Measurements from ENCODE around the gene CATSPERB.
"Not testable (repeated sequence)": the region's sequence is repeated elsewhere in the genome, so short reads cannot be mapped to it uniquely, and the experiment has no call there.

CATSPERB gene

DNA sequence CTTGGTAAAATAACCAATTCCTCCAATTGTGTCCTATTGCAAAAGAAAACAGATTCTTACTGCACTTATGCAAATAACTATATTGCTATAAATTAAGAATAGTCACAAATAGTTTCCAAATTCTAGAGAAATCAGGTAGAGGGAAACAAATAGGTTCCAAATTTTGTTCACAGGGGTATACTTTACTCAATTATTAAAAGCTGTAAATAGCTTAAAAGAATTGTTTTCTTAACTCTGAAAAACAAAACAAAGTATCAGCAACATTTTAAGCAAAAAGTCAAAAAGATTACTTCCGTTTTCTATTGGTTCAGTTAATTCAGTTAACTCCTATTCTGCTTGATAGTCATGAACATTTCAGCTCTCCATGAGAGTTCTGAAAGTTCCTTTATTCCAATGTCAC is 136.2 kb downstream of the CATSPERB start:
- Histone ChIP-seq H3K36me3 (ENCODE audit: insufficient read depth, low read length) (no peaks in the 10 kb centered on the region), H3K79me2 (ENCODE audit: insufficient read depth, low read length) (no peaks in the 10 kb centered on the region), H3K4me3 (ENCODE audit: low read depth in 1 of 2, low read length in 2 of 2) (no peak overlapping the region), H2AFZ (ENCODE audit: low read depth, low read length) (no peak overlapping the region), H3K4me2 (ENCODE audit: insufficient read depth, low read length) (no peak overlapping the region), H3K27me3 (ENCODE audit: insufficient read depth, low read length, poor library complexity) (no peaks in the 10 kb centered on the region), H4K20me1 (ENCODE audit: insufficient read depth, low read length) (no peaks in the 10 kb centered on the region), H3K9ac (ENCODE audit: low read depth, low read length) (no peak overlapping the region), H3K27ac (ENCODE audit: low read length) (no peak overlapping the region), H3K4me1 (ENCODE audit: insufficient read depth, low read length) (no peaks in the 10 kb centered on the region), H3K9me3 (ENCODE audit: insufficient read depth, low read length, severe bottlenecking) (peaks cover 7% of the 10 kb centered on the region)
- ATAC-seq (ENCODE audit: insufficient read depth, low read depth) = no peak
- TF ChIP-seq, protein P1, sequence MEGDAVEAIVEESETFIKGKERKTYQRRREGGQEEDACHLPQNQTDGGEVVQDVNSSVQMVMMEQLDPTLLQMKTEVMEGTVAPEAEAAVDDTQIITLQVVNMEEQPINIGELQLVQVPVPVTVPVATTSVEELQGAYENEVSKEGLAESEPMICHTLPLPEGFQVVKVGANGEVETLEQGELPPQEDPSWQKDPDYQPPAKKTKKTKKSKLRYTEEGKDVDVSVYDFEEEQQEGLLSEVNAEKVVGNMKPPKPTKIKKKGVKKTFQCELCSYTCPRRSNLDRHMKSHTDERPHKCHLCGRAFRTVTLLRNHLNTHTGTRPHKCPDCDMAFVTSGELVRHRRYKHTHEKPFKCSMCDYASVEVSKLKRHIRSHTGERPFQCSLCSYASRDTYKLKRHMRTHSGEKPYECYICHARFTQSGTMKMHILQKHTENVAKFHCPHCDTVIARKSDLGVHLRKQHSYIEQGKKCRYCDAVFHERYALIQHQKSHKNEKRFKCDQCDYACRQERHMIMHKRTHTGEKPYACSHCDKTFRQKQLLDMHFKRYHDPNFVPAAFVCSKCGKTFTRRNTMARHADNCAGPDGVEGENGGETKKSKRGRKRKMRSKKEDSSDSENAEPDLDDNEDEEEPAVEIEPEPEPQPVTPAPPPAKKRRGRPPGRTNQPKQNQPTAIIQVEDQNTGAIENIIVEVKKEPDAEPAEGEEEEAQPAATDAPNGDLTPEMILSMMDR (IDR thresholded peaks at IDR 0.05; ENCODE audit: borderline replicate concordance, extremely low read depth, low read length, poor library complexity, severe bottlenecking) = no peak
- TF ChIP-seq EZH2 (IDR thresholded peaks at IDR 0.05; ENCODE audit: borderline replicate concordance, low read depth, low read length, severe bottlenecking) = no peak
- DNase-seq = no peak

DNA sequence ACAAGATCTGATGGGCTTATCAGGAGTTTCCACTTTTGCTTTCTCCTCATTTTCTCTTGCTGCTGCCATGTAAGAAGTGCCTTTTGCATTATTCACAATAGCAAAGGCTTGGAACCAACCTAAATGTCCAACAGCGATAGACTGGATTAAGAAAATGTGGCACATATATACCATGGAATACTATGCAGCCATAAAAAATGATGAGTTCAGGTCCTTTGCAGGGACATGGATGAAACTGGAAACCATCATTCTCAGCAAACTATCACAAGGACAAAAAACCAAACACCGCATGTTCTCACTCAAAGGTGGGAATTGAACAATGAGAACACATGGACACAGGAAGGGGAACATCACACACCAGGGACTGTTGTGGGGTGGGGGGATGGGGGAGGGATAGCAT is 137.9 kb downstream of the CATSPERB start:
- not testable (repeated sequence) for H3K4me1 ChIP-seq (ENCODE audit: insufficient read depth, low read length)

GRCh38 chr14:91586410-91586809 is 145.5 kb downstream of the CATSPERB start:
- DNase-seq = no peak
- Histone ChIP-seq H3K27me3 (ENCODE audit: insufficient read depth, low read length, poor library complexity) (no peaks in the 10 kb centered on the region), H3K4me2 (ENCODE audit: insufficient read depth, low read length) (no peak overlapping the region), H3K79me2 (ENCODE audit: insufficient read depth, low read length) (no peaks in the 10 kb centered on the region), H3K4me3 (ENCODE audit: low read depth in 1 of 2, low read length in 2 of 2) (no peak overlapping the region), H3K4me1 (ENCODE audit: insufficient read depth, low read length) (no peaks in the 10 kb centered on the region), H3K9me3 (ENCODE audit: insufficient read depth, low read length, severe bottlenecking) (peaks cover 4% of the 10 kb centered on the region), H3K9ac (ENCODE audit: low read depth, low read length) (no peak overlapping the region), H3K36me3 (ENCODE audit: insufficient read depth, low read length) (no peaks in the 10 kb centered on the region), H4K20me1 (ENCODE audit: insufficient read depth, low read length) (no peaks in the 10 kb centered on the region), H2AFZ (ENCODE audit: low read depth, low read length) (no peak overlapping the region), H3K27ac (ENCODE audit: low read length) (no peak overlapping the region)
- TF ChIP-seq, protein P1 (IDR thresholded peaks at IDR 0.05; ENCODE audit: borderline replicate concordance, extremely low read depth, low read length, poor library complexity, severe bottlenecking) = no peak
- no peak for TF ChIP-seq EZH2 (IDR thresholded peaks at IDR 0.05; ENCODE audit: borderline replicate concordance, low read depth, low read length, severe bottlenecking)
- no peak for ATAC-seq (ENCODE audit: insufficient read depth, low read depth)

More for the DNA sequence above, 137.9 kb downstream of the CATSPERB start:
- H2AFZ ChIP-seq (ENCODE audit: low read depth, low read length); H3K36me3 ChIP-seq (ENCODE audit: insufficient read depth, low read length); H3K9me3 ChIP-seq (ENCODE audit: insufficient read depth, low read length, severe bottlenecking); H3K27ac ChIP-seq (ENCODE audit: low read length); DNase-seq; H3K27me3 ChIP-seq (ENCODE audit: insufficient read depth, low read length, poor library complexity); H3K79me2 ChIP-seq (ENCODE audit: insufficient read depth, low read length); H4K20me1 ChIP-seq (ENCODE audit: insufficient read depth, low read length); H3K4me3 ChIP-seq (ENCODE audit: low read depth in 1 of 2, low read length in 2 of 2); H3K4me2 ChIP-seq (ENCODE audit: insufficient read depth, low read length); H3K9ac ChIP-seq (ENCODE audit: low read depth, low read length); ATAC-seq (ENCODE audit: insufficient read depth, low read depth): not testable (repeated sequence)

DNA sequence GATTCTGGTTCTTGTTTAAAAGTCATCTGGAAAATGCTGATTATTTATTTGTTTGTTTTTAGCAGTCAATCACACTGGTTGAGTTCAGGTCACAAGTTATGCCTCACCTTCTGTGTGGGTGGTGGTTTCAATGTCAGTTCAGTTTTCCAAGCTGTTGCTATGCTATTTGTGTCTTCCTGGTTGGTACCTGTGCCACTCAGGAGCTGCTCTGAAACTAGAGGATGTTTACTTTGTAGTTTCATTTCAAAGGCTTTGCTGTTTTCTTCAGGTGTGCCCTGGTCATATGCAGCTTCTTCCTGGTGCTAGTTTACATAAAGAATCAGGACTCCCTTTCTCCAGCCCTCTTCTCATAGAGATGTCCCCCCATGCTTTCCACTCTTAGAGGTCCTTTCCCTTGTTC is 146.0 kb downstream of the CATSPERB start:
- H3K27ac ChIP-seq (ENCODE audit: low read length) = no peak overlapping the region
- no peak overlapping the region for H3K9ac ChIP-seq (ENCODE audit: low read depth, low read length)
- ATAC-seq (ENCODE audit: insufficient read depth, low read depth) (no peak), DNase-seq (no peak)
- TF ChIP-seq EZH2 (IDR thresholded peaks at IDR 0.05; ENCODE audit: borderline replicate concordance, low read depth, low read length, severe bottlenecking) = no peak
- TF ChIP-seq, protein P1 (IDR thresholded peaks at IDR 0.05; ENCODE audit: borderline replicate concordance, extremely low read depth, low read length, poor library complexity, severe bottlenecking) = no peak
- H3K4me2 ChIP-seq (ENCODE audit: insufficient read depth, low read length) = no peak overlapping the region
- peaks cover 4% of the 10 kb centered on the region for H3K9me3 ChIP-seq (ENCODE audit: insufficient read depth, low read length, severe bottlenecking)
- no peak overlapping the region for H3K4me3 ChIP-seq (ENCODE audit: low read depth in 1 of 2, low read length in 2 of 2)
- no peak overlapping the region for H2AFZ ChIP-seq (ENCODE audit: low read depth, low read length)
- no peaks in the 10 kb centered on the region for H4K20me1 ChIP-seq (ENCODE audit: insufficient read depth, low read length)
- H3K36me3 ChIP-seq (ENCODE audit: insufficient read depth, low read length) = no peaks in the 10 kb centered on the region
- no peaks in the 10 kb centered on the region for H3K79me2 ChIP-seq (ENCODE audit: insufficient read depth, low read length)
- H3K4me1 ChIP-seq (ENCODE audit: insufficient read depth, low read length) = no peaks in the 10 kb centered on the region
- peaks cover 5% of the 10 kb centered on the region for H3K27me3 ChIP-seq (ENCODE audit: insufficient read depth, low read length, poor library complexity)
